ENCODE results near the gene PAK1. TPM values are rescaled to one million over a fixed set of nuclear protein-coding genes. Genes with fewer than 3 reads are reported as not detected.

The PAK1 gene
- total and polyA plus RNA-seq, 2 donors (not counting 1 experiment from before 2014, with no cell fraction given) = 11.9 to 23.4 TPM

- H3K4me3 ChIP-seq (ENCODE audit: control extremely low read depth in 1 of 5, extremely low read depth in 1 of 5, insufficient read depth in 1 of 5, low read depth in 2 of 5, low read length in 4 of 5) = no peak overlapping the region
- peaks cover 0 to 13% of the 10 kb centered on the region in 2 experiments for H3K36me3 ChIP-seq (replicated peaks in 1 of 2; ENCODE audit: control extremely low read depth in 1 of 2, control insufficient read depth in 1 of 2, extremely low read depth in 1 of 2, insufficient read depth in 2 of 2, low read length in 1 of 2)
- no peaks in the 10 kb centered on the region for H3K4me1 ChIP-seq (ENCODE audit: control insufficient read depth in 2 of 2, insufficient read depth in 2 of 2, low read length in 2 of 2)
- TF ChIP-seq EZH2 (IDR thresholded peaks at IDR 0.05; ENCODE audit: borderline replicate concordance, insufficient read depth, low read depth, low read length, poor library complexity, severe bottlenecking) (no peak), CTCF (IDR thresholded peaks at IDR 0.05) (no peak)
- H3K9me3 Mint-ChIP-seq (ENCODE audit: insufficient read depth) = no peaks in the 10 kb centered on the region
- ChIA-PET POLR2A (no interaction called here), CTCF (no interaction called here)
- H2AFZ ChIP-seq (ENCODE audit: insufficient read depth, low read depth, low read length, poor library complexity, severe bottlenecking) = no peak overlapping the region
- DNase-seq = no peak
- no peaks in the 10 kb centered on the region for H3K79me2 ChIP-seq (ENCODE audit: control insufficient read depth, insufficient read depth, low read length)
- H3K4me1 Mint-ChIP-seq = no peaks in the 10 kb centered on the region
- no peaks in the 10 kb centered on the region for H3K27me3 Mint-ChIP-seq
- no peak overlapping the region for H3K27ac Mint-ChIP-seq
- no peak overlapping the region for H3K9ac ChIP-seq (ENCODE audit: low read length)
- H3K9me3 ChIP-seq (ENCODE audit: control extremely low read depth in 1 of 3, control insufficient read depth in 2 of 3, insufficient read depth in 1 of 3, low read length in 2 of 3) = no peaks in the 10 kb centered on the region
- no peak overlapping the region for H3K4me2 ChIP-seq (replicated peaks; ENCODE audit: low read depth, low read length, poor library complexity, severe bottlenecking)
- intact Hi-C loops (cut with micrococcal nuclease) = no loop called here
- H3K27ac ChIP-seq (ENCODE audit: low read length in 2 of 2) = no peak overlapping the region
- H4K20me1 ChIP-seq (ENCODE audit: control insufficient read depth, insufficient read depth, low read length, poor library complexity, severe bottlenecking) = no peaks in the 10 kb centered on the region
- H3K27me3 ChIP-seq (replicated peaks in 1 of 4; ENCODE audit: control extremely low read depth in 1 of 4, control insufficient read depth in 3 of 4, insufficient read depth in 4 of 4, low read length in 3 of 4) = no peaks in the 10 kb centered on the region
- no peak overlapping the region for H3K4me3 Mint-ChIP-seq
- no peak for ATAC-seq (ENCODE audit: low read depth)
- WGBS (ENCODE audit: insufficient coverage) = no CpG with 5 or more reads among the region's 2 CpGs
Observed at GRCh38 chr11:77347948-77348347, 125.9 kb downstream of the PAK1 start.

GRCh38 chr11:77346906-77347603 lies 126.8 kb downstream of the PAK1 start:
- Histone ChIP-seq H3K36me3 (replicated peaks in 1 of 2; ENCODE audit: control extremely low read depth in 1 of 2, control insufficient read depth in 1 of 2, extremely low read depth in 1 of 2, insufficient read depth in 2 of 2, low read length in 1 of 2) (peaks cover 0 to 13% of the 10 kb centered on the region in 2 experiments), H2AFZ (ENCODE audit: insufficient read depth, low read depth, low read length, poor library complexity, severe bottlenecking) (no peak overlapping the region), H3K4me1 (ENCODE audit: control insufficient read depth in 2 of 2, insufficient read depth in 2 of 2, low read length in 2 of 2) (no peaks in the 10 kb centered on the region), H3K4me2 (replicated peaks; ENCODE audit: low read depth, low read length, poor library complexity, severe bottlenecking) (no peak overlapping the region), H4K20me1 (ENCODE audit: control insufficient read depth, insufficient read depth, low read length, poor library complexity, severe bottlenecking) (no peaks in the 10 kb centered on the region), H3K79me2 (ENCODE audit: control insufficient read depth, insufficient read depth, low read length) (no peaks in the 10 kb centered on the region), H3K4me3 (ENCODE audit: control extremely low read depth in 1 of 5, extremely low read depth in 1 of 5, insufficient read depth in 1 of 5, low read depth in 2 of 5, low read length in 4 of 5) (no peak overlapping the region), H3K27ac (ENCODE audit: low read length in 2 of 2) (no peak overlapping the region), H3K9me3 (ENCODE audit: control extremely low read depth in 1 of 3, control insufficient read depth in 2 of 3, insufficient read depth in 1 of 3, low read length in 2 of 3) (no peaks in the 10 kb centered on the region), H3K9ac (ENCODE audit: low read length) (no peak overlapping the region), H3K27me3 (replicated peaks in 1 of 4; ENCODE audit: control extremely low read depth in 1 of 4, control insufficient read depth in 3 of 4, insufficient read depth in 4 of 4, low read length in 3 of 4) (no peaks in the 10 kb centered on the region)
- no peaks in the 10 kb centered on the region for H3K27me3 Mint-ChIP-seq
- 100% methylated on average over 1 of the region's 2 CpGs for WGBS (ENCODE audit: insufficient coverage)
- CTCF ChIA-PET = no interaction called here
- ATAC-seq (ENCODE audit: low read depth) = no peak
- no peak for DNase-seq
- H3K4me1 Mint-ChIP-seq = no peaks in the 10 kb centered on the region
- TF ChIP-seq EZH2 (IDR thresholded peaks at IDR 0.05; ENCODE audit: borderline replicate concordance, insufficient read depth, low read depth, low read length, poor library complexity, severe bottlenecking) = no peak
- intact Hi-C loops (cut with micrococcal nuclease) = no loop called here
- POLR2A ChIA-PET = no interaction called here
- no peaks in the 10 kb centered on the region for H3K9me3 Mint-ChIP-seq (ENCODE audit: insufficient read depth)
- H3K27ac Mint-ChIP-seq = no peak overlapping the region
- H3K4me3 Mint-ChIP-seq = no peak overlapping the region

All from B cell (primary cell).